Osteocyte (in vitro differentiated cells): Measurements from ENCODE around the gene PITPNM1. TPM values are rescaled to one million over a fixed set of nuclear protein-coding genes. Genes with fewer than 3 reads are reported as not detected.

ENCODE experiments used
- DNase-seq: peaks from one replicate; pipeline ENCODE4 v3.0.0; 2021; ENCODE audit warnings: mixed read lengths; ENCODE audit not compliant: unreplicated experiment; ENCODE audit errors: extremely low spot score
- H3K27ac Mint-ChIP-seq: one replicate; pipeline ENCODE4 v1.8.0; 2021; ENCODE audit warnings: mild to moderate bottlenecking, mixed read lengths; ENCODE audit not compliant: unreplicated experiment
- H3K27me3 Mint-ChIP-seq: one replicate; pipeline ENCODE4 v1.8.0; 2021; ENCODE audit warnings: mixed read lengths; ENCODE audit not compliant: unreplicated experiment
- H3K36me3 Mint-ChIP-seq: one replicate; pipeline ENCODE4 v1.8.0; 2021; ENCODE audit warnings: mixed read lengths; ENCODE audit not compliant: unreplicated experiment
- H3K4me1 Mint-ChIP-seq: one replicate; pipeline ENCODE4 v1.8.0; 2021; ENCODE audit warnings: mixed read lengths; ENCODE audit not compliant: unreplicated experiment
- H3K4me3 Mint-ChIP-seq: one replicate; pipeline ENCODE4 v1.8.0; 2021; ENCODE audit warnings: mild to moderate bottlenecking, moderate library complexity, mixed read lengths; ENCODE audit not compliant: unreplicated experiment
- H3K9me3 Mint-ChIP-seq: one replicate; pipeline ENCODE4 v1.8.0; 2021; ENCODE audit warnings: mixed read lengths; ENCODE audit not compliant: unreplicated experiment
- total RNA-seq: library from RNA; stranded (reverse); gene quantifications from 2 replicates; pipeline ENCODE4 v1.2.1, GENCODE V29; 2021
- TF ChIP-seq, protein P1 (sequence below): fragments of 200-600 bp; sonication (generic); IDR thresholded peaks from 2 replicates; pipeline ENCODE4 v1.5.0; 2021; ENCODE audit warnings: antibody characterized with exemption, mild to moderate bottlenecking, moderate library complexity

PITPNM1 gene
- total RNA-seq, 1 donor from 2014 or later, result 46.9 TPM

GRCh38 chr11:67494371-67495233, 10.6 kb downstream of the PITPNM1 start:
- peaks cover 14% of the 10 kb centered on the region for H3K36me3 Mint-ChIP-seq
- TF ChIP-seq, protein P1, sequence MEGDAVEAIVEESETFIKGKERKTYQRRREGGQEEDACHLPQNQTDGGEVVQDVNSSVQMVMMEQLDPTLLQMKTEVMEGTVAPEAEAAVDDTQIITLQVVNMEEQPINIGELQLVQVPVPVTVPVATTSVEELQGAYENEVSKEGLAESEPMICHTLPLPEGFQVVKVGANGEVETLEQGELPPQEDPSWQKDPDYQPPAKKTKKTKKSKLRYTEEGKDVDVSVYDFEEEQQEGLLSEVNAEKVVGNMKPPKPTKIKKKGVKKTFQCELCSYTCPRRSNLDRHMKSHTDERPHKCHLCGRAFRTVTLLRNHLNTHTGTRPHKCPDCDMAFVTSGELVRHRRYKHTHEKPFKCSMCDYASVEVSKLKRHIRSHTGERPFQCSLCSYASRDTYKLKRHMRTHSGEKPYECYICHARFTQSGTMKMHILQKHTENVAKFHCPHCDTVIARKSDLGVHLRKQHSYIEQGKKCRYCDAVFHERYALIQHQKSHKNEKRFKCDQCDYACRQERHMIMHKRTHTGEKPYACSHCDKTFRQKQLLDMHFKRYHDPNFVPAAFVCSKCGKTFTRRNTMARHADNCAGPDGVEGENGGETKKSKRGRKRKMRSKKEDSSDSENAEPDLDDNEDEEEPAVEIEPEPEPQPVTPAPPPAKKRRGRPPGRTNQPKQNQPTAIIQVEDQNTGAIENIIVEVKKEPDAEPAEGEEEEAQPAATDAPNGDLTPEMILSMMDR, result no peak
- no peaks in the 10 kb centered on the region for H3K27me3 Mint-ChIP-seq
- H3K9me3 Mint-ChIP-seq, result no peaks in the 10 kb centered on the region
- H3K27ac Mint-ChIP-seq, result no peak overlapping the region
- no peak overlapping the region for H3K4me3 Mint-ChIP-seq
- no peak for DNase-seq
- no peaks in the 10 kb centered on the region for H3K4me1 Mint-ChIP-seq

DNA sequence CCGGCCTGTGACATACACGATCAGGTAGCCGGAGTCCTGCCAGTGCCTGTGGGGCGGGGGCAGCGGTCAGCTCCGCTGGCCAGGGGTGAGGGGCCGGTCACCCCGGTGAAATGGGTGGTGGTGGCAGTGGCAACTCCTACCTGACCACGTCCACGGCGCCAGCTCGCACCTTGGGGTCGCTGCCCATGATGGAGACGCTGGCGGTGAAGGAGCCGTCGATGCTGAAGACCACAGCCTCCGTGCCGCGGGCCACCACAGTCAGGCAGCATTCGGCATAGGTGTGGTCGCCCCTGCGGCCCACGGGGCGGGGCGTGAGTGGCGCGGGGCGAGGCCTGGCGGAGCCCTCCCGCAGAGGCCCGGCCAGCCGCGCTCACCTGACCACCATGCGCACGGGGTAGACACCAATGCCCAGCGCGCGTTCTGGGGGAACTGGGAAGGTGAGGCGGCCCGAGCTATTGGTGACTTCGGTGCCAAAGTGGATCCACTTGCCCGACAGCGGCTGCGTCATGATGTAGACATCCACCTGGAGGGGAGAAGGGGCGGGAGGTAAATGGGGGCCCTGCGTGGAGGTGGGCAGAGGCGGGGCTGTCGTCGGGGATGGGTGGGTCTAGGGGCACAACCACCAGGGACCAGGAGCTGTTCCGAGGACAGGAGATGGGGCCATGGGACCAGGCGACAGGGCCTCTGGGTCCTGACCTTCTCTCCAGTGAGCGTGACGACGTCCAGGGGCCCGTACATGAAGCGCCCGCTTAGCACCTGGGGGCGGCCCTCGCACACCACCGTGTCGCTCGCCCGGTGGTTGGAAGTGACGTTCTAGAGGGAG, 11.4 kb downstream of the PITPNM1 start:
- Mint-ChIP-seq H3K27me3 (no peaks in the 10 kb centered on the region), H3K4me1 (no peaks in the 10 kb centered on the region), H3K4me3 (no peak overlapping the region), H3K9me3 (no peaks in the 10 kb centered on the region), H3K36me3 (peaks cover 14% of the 10 kb centered on the region), H3K27ac (no peak overlapping the region)
- DNase-seq, result no peak
- TF ChIP-seq, protein P1, result no peak

GRCh38 chr11:67492801-67493547, 12.2 kb downstream of the PITPNM1 start:
- H3K27ac Mint-ChIP-seq, result no peak overlapping the region
- peaks cover 17% of the 10 kb centered on the region for H3K36me3 Mint-ChIP-seq
- no peak overlapping the region for H3K4me3 Mint-ChIP-seq
- DNase-seq, result no peak
- TF ChIP-seq, protein P1, result no peak
- no peaks in the 10 kb centered on the region for H3K4me1 Mint-ChIP-seq
- no peaks in the 10 kb centered on the region for H3K9me3 Mint-ChIP-seq
- H3K27me3 Mint-ChIP-seq, result no peaks in the 10 kb centered on the region

GRCh38 chr11:67492069-67492727, 13.0 kb downstream of the PITPNM1 start:
- no peaks in the 10 kb centered on the region for H3K9me3 Mint-ChIP-seq
- no peak overlapping the region for H3K4me3 Mint-ChIP-seq
- H3K27me3 Mint-ChIP-seq, result no peaks in the 10 kb centered on the region
- peaks cover 2% of the 10 kb centered on the region for H3K4me1 Mint-ChIP-seq
- no peak for DNase-seq
- no peak overlapping the region for H3K27ac Mint-ChIP-seq
- peaks cover 17% of the 10 kb centered on the region for H3K36me3 Mint-ChIP-seq
- TF ChIP-seq, protein P1, result no peak
